SIG-M5 treated with dmso at 0.1 percent for 504 hours (cell line): ENCODE measurements around the gene DHX8.

ENCODE experiments used
- DNase-seq: peaks from one replicate; lab custom pipeline; 2025; ENCODE audit not compliant: unreplicated experiment; lab: John Stamatoyannopoulos, UW

The DHX8 gene

DNA sequence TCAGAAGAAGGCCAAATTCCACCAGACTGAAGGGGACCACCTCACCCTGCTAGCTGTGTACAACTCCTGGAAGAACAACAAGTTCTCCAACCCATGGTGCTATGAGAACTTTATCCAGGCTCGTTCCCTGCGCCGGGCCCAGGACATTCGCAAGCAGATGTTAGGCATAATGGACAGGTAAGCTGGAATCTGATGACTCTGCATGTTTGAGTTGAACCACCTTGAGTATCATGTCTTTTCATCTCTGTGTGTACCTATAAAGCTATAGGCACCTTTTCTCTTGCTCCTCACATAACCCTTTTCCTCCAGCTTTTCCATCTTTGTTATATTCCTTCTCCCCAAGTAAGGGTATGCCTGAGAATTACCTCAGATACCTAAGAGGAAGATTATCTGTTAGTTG, 37.6 kb downstream of the DHX8 start:
- no peak for DNase-seq

DNA sequence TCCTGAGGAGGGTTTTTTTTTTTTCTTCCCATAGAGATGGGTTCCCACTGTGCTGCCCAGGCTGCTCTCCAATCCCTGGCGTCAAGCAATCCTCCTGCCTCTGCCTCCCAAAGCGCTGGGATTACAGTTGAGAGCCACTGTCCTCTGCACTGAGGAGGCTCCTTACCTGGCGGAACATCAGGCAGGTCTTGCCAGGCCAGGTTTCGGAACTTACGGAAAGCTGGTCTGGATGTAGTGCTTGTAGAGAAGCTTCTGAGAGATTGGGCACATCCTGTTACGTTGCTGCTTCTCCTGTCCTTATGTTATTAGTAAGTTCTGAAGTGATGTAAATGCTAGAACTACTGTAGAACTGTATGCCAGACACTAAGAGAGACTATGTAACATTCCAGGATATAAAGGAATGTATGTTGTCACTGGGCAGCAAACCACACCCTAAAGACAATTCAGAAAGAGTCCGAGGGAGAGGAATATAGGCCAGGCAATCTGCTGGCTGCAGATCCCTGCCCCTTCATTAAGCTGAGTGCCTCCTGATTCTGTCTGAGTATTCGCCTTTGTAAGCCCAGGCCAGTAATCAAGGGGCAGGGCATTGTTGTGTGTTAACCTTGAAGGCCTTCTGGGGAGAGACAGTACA, 41.3 kb downstream of the DHX8 start:
- DNase-seq: no peak

DNA sequence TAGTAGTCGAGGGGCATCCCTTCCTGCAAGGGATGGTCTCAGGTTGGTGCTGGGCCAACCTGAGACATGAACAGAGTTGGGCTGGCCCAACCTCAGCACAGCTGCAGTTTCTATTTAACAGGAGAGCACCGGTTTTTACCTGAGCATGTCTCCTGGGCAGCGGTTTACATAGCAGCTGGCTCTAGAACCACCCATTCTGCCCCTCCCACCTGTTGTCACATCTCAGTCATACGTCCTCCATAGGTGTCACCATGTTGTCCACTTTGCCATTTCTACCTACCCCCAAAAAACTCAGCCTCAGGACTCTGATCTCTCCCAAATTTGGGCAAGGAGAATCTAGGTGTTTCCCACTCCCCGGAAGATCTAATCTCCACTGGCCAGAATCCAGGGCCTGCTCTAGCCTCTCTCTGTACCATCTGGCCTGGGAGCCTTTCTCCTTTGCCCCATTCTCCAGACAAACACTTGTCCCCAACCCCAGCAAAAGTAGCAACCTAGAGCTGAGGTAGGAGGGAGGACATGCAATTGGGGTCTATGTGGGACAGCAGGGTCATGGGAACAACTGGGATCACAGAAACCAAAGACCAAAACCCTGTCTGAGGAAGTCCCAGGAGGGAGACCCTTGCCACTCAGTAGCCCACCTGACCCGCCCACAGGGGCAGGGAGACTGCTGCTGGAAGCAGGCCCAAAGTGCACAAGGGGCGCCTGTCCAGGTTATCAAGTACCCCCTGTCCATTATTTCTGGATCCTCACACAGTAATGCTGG, 43.3 kb downstream of the DHX8 start:
- DNase-seq: no peak

DNA sequence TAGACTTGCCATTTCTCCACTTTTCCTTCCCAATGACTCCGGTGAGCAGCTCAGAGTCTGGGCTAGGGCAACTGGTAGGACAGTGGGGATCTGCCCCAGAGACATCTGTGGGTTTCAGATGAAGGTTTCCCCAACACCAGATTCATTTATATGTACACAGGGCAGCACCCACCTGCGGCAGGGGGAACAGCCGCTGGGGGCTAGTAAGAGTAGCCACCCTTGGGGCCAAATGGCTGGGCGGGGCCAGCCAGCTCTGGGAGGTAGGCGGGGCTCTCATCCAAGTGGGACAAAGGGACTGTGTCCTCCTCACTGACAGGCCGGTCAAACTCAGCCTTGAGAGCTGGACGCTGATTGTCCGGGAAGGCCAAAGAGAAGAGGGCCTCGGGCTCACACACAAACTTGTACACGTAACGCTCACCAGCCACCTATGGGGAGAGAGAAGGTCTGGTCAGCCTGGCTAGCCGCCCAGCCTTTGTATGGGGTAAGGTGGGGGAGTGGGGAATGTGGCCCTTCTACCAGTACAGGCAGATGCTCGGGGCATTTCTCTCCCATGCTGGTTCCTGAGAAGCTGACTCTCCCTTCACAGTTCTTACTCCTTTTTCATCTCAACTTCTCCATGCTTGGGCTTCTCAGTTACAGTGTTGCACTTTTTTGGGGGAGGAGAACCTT, 44.7 kb downstream of the DHX8 start:
- no peak for DNase-seq

DNA sequence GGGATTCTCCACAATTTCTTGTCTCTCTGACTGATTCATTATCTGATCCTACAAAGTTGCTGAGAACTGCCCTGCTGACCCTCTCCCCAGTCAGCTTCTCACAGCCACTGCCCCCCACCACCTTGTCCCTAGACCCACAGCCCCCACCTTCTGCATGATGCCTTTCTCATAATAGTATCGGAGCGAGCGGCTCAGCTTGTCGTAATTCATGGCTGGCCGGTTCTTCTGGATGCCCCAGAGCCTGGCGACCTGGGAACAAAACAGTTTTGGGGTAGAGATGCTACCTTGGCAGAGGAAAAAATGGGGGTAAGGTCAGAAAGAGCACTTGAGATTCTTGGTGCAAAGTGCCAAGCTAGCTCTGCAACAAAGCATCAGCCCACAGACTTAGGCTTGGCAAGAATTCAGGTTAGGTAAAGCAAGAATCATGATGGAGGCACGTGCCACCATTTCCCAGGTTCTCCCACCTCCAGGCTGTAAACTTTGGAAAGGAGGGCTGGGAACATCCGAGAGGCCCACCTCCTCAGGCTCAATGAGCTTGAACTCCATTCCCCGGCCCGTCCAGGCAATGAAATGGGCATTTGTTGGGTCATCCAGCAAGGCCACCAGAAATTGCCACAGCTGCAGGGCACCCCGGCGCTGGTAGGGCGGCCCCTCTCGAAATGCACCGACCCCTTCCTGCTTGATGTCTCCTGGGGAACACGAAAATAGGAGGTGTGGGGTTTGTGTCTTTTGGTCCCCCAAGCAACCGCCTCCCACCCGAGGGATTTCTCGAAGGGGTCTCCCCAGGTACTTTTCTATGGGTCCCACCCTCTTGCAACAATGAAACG, 45.4 kb downstream of the DHX8 start:
- DNase-seq: no peak

DNA sequence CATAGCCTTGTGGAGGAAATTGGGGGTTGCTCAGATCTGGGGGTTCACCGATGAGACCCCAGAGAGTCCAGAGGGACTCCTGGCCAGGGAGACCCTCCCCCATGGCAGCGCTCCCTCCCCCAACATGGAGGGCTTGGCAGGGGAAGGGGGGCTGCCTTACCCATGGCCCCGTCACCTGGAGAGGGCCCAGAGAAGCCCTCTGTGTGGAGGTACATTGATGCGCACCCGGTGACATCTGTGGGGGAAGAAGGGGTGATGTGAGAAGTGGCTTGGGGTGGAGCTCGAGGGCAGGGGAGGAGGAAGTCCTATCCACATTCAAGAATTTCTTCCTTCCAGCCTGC, 46.1 kb downstream of the DHX8 start:
- no peak for DNase-seq

DNA sequence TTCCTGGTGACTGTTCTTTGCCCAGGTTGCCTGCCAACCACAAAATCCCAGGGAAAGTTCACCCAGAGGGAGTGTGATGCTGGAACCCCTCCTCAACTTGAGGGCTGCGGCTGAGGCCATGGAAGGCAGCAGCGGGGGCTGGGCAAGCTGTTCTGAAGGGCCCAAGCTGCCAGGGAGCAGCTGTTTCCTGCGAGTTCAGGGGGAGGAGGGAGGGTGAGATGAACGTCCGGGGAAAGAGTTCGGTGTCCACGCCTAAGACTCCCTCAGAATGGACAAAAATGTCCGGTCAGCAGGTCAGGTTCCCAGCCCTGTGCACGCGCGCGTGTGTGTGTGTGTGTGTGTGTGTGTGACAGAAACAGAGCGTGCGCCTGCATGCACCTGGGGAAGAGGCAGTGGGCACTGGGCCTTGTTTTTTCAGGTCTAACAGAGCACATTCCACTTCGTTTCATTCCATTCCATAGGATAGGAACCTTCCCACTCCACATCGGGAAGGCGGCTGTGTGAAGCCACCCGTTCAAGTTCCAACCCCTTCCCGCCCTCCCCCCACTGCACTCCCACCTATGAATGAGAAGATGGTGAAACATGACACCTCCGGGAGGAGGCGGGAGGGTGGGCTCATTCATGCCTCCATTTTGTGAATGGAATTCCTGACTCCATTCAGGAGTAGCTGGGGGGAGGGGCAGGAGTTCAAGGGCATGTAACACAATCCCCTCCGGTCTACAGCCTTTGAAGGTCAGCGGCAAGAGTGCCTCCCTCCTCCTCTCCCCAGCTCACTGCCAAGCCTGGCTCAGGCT, 46.7 kb downstream of the DHX8 start:
- DNase-seq: no peak

DNA sequence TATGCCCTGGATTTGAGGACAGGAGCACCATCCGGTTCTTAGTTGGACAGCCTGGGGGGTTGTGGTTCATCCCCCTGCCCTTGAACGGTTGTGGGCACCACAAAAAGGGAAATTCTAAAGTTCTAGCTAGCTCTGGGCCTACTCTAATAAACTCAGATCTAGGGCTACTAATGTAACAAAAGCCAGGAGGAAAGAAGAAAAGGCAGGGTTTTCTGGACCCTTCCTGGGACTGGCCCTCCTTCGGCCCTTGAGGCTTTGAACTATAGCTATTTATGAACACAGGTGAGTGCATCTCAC, 47.3 kb downstream of the DHX8 start:
- DNase-seq: no peak

DNA sequence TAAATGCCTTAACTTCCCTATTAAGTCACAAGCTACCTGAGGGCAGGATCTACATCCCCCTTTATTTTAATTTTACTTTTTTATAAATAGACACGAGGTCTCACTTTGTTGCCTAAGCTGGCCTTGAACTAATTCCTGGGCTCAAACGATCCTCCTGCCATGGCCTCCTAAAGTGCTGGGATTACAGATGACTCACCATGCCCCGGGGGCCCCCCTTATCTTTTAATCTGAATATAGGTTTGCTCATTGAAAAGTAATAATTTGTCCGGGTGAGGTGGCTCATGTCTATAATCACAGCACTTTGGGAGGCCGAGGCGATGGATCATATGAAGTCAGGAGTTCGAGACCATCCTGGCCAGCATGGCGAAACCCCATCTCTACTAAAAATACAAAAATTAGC, 48.2 kb downstream of the DHX8 start:
- no peak for DNase-seq

DNA sequence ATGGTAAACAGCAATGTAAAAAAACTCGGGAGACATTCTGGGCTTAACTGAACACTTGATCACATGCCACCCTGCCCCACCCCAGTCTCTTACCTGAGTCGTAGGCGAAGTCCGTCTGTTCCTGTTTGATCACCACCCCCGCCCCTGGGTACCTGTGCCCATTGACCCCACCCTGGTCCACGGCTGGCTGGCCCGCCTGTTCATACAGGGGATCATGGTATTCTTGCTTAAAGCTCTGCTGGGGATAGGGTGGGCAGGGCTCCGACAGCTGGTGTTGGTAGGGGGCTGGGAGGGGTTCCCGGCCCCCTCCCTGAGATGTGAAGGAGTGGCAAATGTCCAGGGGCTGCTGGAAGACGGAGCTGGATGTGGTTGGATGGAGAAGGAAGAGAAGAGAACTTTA, 48.8 kb downstream of the DHX8 start:
- no peak for DNase-seq

DNA sequence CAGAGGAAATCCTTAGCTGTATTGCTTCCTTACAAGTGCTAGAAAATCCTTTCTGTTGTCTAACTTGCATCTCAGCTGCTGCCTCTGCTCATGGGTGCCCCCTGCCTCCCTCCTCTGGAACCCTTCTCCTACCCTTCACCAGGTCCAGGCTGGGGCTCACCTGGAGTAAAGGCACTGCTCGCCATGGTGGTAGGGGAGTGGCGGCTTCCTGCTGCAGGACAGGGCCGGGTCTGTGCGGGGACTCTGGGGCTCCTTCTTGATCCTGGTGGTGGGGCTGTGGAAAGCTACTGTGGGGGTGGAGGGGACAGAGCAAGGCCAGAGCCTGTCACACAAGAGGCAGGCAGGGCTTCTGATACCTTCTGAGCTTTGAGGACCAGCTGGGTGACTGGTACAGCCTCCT, 49.9 kb downstream of the DHX8 start:
- DNase-seq: no peak

DNA sequence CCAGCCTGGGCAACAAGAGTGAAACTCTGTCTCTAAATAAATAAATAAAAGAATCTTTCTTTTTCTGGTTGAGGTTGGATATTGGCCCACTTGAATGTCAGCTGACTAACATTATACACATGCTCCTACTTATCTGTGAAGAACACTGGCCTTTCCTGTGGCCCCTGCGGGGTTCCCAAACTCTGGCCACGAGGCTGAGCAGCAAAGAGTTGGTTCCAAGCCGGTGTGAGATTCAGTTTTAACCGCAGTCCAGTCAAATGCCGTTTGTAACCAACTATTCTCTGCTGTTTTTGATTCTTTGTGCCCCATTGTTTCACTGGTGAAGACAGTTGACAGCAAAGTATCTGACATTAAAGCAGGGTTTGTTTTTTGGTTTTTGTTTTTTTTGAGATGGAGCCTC, 51.1 kb downstream of the DHX8 start:
- no peak for DNase-seq

DNA sequence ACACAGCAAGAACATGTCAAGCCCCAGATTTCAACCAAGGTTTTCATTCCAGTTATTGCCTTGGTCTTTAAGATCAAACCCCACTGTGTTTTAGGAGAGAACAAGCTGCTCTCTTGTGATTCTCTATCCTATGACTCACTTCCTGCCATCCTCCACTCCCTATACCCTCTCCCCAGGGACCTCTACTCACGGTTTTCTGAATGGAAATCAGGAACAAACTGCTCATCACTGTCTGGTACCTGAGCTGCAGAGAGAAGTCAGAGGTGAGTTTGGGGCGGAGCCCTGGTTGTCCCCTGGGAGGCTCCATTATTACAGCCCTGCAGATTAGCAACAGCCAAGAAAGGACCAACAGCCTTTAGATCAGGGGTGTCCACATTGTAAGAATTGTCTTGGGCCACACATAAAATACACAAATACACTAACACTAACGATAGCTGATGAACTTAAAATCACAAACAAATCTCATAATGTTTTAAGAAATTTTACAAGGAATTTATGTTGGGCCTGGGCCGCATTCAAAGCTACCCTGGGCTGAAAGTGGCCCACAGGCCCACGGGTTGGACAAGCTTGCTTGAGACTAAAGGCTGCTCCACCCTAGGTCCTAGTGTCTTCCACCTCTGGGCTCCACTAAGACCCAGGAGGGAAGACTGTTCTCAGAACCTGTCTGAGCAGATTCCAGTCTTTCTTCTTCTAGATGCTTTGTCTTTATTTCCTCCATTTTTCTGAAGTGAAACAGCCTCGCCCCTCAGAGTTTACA, 52.6 kb downstream of the DHX8 start:
- no peak for DNase-seq

DNA sequence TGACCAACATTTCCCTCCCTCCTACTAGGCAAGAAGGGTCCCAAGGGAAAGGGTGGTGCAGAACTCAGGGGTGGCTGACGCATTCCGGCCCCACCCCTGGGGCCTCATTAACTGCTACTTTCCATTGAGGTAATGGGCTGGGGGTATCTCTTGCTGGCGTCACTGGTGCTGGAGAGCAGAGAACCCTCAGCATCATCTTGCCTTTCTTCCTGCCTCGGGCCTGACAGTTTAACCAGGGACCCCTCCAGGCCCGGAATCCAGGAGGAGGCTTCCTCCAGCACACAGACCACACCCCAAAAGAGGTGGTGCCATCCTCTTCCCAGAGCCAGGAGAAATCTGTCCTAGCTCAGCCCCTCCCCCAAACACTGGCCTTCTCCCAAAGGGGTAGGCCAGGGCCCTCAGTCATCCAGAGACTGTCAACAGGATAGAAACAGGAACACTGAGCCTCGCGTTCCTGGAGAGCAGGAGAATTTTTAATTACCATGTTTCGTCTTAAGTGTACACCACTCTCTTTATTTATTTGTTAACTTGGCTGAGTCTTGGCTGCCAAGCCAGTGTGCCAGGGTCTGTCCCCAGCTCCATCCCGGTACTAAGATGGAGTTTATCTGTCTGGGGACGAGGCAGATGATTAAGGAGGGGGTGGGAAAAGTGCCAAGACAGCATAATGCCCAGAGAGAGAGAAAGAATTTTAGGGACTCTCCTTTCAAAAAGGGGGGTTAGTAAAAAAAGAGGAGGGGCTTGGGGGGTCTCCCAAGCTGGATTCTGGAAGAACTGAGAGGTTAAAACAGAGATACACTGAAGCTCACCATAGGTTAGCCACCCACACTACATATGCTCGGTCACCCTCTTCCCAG, 57.3 kb downstream of the DHX8 start:
- DNase-seq: no peak

DNA sequence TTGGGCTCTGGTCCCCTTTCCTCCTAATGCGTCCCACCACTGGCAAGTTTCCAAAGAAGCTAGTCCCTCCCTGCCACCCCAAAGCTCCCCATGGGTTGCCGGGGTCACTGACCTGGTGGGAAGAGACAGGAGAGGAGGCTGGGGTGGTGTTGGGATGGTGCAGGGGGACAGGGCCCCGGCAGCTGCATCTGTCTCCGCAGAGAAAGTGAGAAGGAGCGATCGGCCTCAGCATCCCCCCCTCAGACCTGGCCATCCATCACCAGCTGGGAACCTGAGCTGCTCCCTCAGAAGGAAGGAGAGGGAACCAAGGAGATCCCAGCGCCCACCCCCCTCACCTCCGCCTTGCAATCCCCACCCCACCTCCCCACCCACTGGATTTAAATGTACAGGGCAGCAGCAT, 59.1 kb downstream of the DHX8 start:
- DNase-seq: no peak

DNA sequence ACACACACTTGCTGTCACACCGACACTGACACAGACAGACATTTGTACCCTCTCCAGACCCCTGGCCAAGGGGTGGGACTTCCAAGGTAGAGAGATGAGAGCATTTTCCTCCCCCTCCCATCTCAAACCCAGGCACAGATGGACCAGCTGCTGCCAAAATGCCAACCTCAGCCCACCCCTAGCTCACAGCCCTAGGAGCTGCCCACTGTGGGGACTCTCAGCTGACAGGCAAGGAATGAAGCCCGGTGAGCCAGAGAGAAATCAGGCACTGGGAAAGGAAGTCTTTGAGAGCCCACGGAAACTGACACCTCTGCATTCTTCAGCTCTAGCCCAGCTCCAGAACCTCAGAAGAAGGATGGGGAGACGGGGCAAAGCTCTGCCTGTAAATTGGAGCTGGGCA, 59.5 kb downstream of the DHX8 start:
- no peak for DNase-seq

DNA sequence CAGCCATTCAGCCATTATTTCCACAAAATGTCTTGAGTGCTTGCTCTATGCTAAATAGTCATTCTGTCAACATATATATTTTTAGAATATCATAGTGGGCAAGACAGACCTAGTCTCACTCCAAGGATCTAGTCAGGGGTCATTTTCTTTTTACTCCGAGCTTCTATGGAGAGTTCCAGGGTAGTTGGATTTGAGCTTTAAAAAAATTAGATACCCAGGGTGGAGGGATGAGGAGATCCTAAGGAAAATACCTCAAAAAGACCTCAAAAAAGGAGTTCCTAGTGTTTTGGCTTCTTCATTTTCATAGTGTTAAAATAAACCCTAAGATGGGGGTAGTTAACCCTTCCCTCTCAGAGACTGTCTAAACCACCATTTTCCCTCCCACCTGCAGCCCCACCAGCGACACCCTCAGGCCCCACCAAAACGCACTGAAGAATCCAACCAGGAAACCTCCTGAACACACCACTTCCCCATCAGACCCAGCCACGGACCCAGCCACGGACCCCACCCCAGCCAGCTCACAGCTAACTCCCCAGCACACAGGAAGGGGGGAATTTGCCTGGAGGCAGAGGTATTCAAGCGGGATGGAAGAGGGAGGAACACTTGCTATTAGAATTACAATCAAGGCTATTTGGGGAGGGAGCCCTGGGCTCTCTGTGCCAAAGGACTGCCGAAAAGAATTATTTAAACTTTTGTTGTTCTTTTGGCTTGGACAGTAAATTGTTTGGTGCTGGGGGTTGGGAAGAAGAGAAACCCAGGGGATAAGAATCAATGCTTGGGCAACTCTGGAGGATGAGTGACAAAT, 60.2 kb downstream of the DHX8 start:
- DNase-seq: peak; percentile 43

DNA sequence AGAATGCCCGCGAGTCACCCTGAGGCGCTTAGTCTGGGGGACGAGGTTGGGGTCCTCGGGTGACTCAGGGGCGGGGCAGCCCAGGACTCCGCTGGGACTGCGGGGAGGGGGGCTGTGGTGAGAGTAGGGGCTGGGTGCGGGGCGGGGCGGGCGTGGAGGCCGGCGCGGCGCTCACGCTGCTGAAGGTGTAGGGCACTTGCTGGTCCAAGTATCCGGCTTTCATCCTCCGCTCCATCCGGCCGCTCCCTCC, 61.5 kb downstream of the DHX8 start:
- DNase-seq: no peak
